ENCODE results near the gene LHFPL3. TPM values are rescaled to one million over a fixed set of nuclear protein-coding genes. Genes with fewer than 3 reads are reported as not detected.
"Not testable (repeated sequence)": the region's sequence is repeated elsewhere in the genome, so short reads cannot be mapped to it uniquely, and the experiment has no call there.

The LHFPL3 gene
- total RNA-seq, 1 donor from 2014 or later: not detected

GRCh38 chr7:104886651-104887050 is 558.2 kb downstream of the LHFPL3 start:
- no peak for DNase-seq (ENCODE audit: low spot score)

DNA sequence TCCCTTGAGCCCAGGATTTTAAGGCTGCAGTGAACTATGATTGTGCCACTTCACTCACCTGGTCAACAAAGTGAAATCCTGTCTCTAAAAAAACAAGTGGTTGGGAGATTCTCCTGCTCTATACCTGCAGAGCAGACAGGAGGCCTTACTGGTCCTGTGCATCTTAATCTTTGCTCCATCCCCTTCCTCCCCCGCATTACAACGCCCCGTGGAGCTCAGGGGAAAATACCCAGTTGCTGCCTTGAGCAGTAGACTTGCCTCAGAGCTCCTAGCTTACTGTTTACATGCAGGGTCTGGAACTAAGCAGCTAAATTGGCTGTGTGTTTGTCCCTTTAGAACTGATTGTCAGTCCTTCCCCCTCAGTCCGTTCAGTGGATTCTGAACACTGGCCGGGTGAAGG is 561.8 kb downstream of the LHFPL3 start:
- DNase-seq (ENCODE audit: low spot score): no peak

DNA sequence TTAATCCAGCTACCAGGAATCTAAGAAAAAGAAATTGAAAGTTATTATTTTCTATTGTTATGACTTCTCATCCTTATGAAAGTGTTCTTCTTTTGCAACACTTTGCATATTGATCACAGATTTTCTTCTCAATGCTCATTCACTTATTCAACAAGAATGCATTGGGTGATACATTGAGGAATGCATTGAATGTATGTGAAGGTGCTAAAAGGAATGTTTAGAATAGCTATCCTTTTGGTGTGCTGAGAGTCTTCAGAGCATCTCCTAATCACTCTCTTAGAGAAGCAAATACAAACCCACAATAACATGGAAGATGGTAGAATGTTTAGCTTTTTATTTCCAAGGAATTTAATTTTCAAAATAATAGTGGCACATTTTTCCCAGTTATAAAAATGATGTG is 563.5 kb downstream of the LHFPL3 start:
- no peak for DNase-seq (ENCODE audit: low spot score)

GRCh38 chr7:104894314-104894713 is 565.9 kb downstream of the LHFPL3 start:
- DNase-seq (ENCODE audit: low spot score): no peak

- DNase-seq (ENCODE audit: low spot score): no peak
Measured at GRCh38 chr7:104894726-104895521, 566.5 kb downstream of the LHFPL3 start.

GRCh38 chr7:104895522-104896236 is 567.3 kb downstream of the LHFPL3 start:
- DNase-seq (ENCODE audit: low spot score): no peak

- DNase-seq (ENCODE audit: low spot score): no peak
Measured at GRCh38 chr7:104898434-104898833, 570.0 kb downstream of the LHFPL3 start.

DNA sequence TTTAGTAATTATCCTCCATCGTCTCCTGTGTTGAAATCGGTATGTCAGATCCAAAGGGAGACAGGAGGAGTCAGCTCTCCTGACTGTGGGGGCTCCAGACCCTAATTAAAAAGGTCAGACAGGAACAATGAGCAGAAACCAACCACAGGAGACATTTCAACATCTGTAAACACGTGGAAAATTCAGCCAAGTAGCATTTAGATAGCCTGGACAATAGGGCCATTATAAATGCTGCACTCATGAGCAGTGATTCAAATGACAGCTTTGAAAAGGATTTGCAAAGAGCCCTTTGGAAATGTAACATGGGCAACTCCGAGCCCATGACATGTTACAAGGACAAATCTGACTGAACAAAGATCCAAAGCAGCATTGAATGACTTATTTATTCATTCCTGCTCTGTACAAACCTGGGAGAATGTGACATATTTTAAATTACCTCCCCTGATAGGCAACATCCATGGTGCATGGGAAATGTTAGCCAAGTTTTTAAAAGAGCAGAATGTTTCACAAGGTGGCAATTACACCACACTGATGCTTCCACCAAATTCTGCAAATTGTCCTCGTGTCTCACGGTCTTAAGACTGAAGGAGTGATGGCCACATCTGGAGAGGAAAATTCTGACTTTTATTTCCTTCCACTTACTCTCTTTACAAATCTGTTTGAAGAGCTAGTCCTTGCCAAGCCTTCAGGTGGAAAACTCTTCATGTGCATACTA is 572.3 kb downstream of the LHFPL3 start:
- no peak for DNase-seq (ENCODE audit: low spot score)

- no peak for DNase-seq (ENCODE audit: low spot score)
Measured at GRCh38 chr7:104901240-104901619, 572.8 kb downstream of the LHFPL3 start.

GRCh38 chr7:104902183-104902582 is 573.8 kb downstream of the LHFPL3 start:
- no peak for DNase-seq (ENCODE audit: low spot score)

- DNase-seq (ENCODE audit: low spot score): no peak
Measured at GRCh38 chr7:104903044-104903443, 574.6 kb downstream of the LHFPL3 start.

GRCh38 chr7:104903846-104904245 is 575.4 kb downstream of the LHFPL3 start:
- no peak for DNase-seq (ENCODE audit: low spot score)

DNA sequence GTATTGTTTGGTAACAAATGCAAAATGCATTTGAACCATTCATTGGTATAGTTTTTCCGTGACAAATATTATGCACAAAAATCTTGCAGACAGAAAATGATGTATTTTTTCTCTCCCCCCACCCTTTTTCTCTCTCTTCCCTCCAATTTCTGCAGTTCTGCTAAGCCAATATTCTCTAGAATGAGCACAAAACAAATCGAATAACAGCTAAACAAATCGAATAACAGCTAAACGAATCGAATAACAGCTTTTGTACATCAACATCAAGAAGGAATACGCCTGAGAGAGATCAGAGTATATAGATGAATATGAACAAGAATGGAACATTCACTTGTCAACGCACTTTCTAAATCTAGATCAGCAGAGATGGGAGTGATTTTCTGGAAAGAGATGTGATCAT is 577.6 kb downstream of the LHFPL3 start:
- no peak for DNase-seq (ENCODE audit: low spot score)

- no peak for DNase-seq (ENCODE audit: low spot score)
Measured at GRCh38 chr7:104906556-104906955, 578.2 kb downstream of the LHFPL3 start.

GRCh38 chr7:104908636-104909035 is 580.2 kb downstream of the LHFPL3 start:
- no peak for DNase-seq (ENCODE audit: low spot score)

DNA sequence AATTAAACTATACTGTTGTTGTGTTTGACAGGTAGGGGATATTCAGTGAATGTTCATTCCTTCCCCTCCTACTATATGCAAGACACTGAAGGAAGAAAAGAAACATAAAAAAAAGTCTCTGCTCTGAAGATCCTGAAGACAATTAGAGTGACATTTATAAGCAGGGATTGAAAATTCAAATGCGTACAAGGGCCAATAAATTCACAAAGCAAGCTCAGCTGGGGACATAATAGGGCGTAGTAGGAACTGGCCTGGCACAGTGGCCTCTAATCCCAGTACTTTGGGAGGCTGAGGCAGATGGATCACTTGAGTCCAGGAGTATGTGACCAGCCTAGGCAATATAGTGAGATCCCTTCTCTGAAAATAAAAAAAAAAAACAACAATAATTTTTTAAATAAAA is 580.7 kb downstream of the LHFPL3 start:
- DNase-seq (ENCODE audit: low spot score): no peak

- no peak for DNase-seq (ENCODE audit: low spot score)
Measured at GRCh38 chr7:104914421-104914820, 586.0 kb downstream of the LHFPL3 start.

DNA sequence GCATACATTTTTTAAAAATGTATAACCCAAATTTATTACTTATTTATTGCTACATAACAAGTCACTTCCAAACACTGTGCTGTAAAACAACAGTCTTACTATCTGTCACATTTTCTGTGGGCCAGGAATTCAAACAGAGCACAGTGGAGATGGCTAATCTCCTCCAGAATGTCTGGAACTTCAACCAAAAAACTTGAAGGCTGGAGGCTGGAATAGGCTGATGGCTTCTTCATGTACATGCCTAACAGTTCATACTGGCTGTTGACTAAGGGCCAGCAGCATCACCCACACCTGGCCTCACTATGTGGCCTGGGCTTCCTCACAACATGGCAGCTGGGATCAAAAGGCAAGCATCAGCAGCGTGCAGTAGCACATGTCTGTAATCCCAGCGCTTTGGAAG is 593.2 kb downstream of the LHFPL3 start:
- DNase-seq (ENCODE audit: low spot score): no peak

DNA sequence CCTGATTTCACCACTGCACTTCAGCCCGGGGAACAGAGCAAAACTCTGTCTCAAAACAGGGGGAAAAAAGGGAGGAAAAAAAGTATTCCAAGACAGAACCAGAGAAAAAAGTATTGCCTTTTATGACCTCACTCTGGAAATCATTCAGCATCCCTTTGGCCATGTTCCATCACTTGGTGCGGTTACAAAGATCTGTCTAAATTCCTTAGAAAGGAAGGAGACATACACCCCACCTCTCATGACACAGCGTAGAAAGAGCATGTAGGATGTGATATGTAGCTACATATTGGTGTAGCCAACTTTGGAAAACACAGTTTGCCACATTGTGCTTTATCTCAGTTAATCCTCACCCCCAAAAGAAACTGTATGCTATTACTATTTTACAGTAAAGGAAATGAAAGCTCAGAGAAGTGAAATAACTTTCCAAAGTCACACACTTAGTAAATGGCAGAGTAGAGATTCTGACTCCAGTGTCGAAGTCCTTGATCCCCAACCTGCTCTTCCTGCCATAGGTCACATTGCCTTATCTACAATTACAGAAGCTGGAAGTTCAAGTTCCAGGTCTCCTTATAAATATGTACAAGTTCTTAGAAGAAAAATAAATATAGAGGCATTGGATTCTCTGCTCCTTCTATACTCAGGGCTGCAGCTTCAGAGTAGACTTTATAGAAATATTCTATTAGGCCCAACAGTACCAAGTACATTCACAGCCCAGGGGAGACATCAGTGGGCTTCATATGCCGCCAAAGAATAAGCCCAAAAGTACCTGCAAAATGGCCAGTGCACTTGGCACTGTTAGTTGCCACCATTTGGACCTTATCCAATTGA is 594.0 kb downstream of the LHFPL3 start:
- DNase-seq (ENCODE audit: low spot score): no peak

GRCh38 chr7:104923010-104923421 is 594.6 kb downstream of the LHFPL3 start:
- no peak for DNase-seq (ENCODE audit: low spot score)

DNA sequence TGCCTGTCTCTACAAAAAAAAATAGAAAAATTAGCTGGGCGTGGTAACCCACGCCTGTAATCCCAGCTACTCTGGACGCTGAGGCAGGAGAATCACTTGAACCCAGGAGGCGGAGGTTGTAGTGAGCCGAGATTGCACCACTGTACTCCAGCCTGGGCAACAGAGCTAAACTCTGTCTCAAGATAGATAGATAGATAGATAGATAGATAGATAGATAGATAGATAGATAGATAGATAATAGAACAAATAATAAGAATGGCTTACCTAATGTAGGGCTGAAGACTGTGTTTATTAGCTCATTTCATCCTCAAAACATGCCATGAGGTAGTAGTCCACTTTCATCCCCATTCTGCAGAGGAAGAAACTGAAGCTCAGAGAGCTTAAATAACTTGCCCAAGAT is 597.8 kb downstream of the LHFPL3 start:
- DNase-seq (ENCODE audit: low spot score): not testable (repeated sequence)

Measured in mesenteric fat pad (tissue), 1 donor.